Measurements from ENCODE around the gene ADAMTS6.

The ADAMTS6 gene

GRCh38 chr5:65508978-65509377, 27.3 kb upstream of the ADAMTS6 start:
- TF ChIP-seq SIN3A (IDR thresholded peaks at IDR 0.05; ENCODE audit: borderline replicate concordance, insufficient read depth, low read length), result no peak
- no peak for TF ChIP-seq POLR2AphosphoS5 (IDR thresholded peaks at IDR 0.05; ENCODE audit: low read depth, low read length)
- TF ChIP-seq FOXP2 (optimal IDR thresholded peaks at IDR 0.05; ENCODE audit: borderline replicate concordance, extremely low read depth, extremely low read length, insufficient read depth), result no peak

- TF ChIP-seq POLR2AphosphoS5 (IDR thresholded peaks at IDR 0.05; ENCODE audit: low read depth, low read length), result no peak
- TF ChIP-seq FOXP2 (optimal IDR thresholded peaks at IDR 0.05; ENCODE audit: borderline replicate concordance, extremely low read depth, extremely low read length, insufficient read depth), result no peak
- no peak for TF ChIP-seq SIN3A (IDR thresholded peaks at IDR 0.05; ENCODE audit: borderline replicate concordance, insufficient read depth, low read length)
These were observed 25.2 kb upstream of the ADAMTS6 start for GRCh38 chr5:65506961-65507360.

DNA sequence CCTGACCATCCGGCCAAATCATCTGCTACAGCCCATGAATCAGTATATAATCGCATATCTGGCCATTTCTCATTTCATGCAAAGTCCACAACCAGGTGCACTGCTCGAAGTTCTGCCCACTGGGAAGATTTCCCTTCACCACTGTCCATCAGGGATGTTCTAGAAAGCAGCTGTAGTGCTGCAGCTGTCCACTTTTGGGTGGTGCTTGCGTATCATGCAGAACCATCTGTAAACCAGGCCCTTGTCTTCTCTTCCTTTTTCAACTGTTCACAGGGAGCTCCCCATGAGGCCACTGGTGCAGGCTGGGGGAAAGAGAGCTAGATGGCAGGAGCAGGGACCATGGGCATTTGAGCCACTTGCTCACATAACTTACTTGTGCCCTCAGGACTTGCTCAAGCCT, 7.4 kb upstream of the ADAMTS6 start:
- TF ChIP-seq SIN3A (IDR thresholded peaks at IDR 0.05; ENCODE audit: borderline replicate concordance, insufficient read depth, low read length), result no peak
- no peak for TF ChIP-seq POLR2AphosphoS5 (IDR thresholded peaks at IDR 0.05; ENCODE audit: low read depth, low read length)
- TF ChIP-seq FOXP2 (optimal IDR thresholded peaks at IDR 0.05; ENCODE audit: borderline replicate concordance, extremely low read depth, extremely low read length, insufficient read depth), result no peak
- TF ChIP-seq, protein P1, sequence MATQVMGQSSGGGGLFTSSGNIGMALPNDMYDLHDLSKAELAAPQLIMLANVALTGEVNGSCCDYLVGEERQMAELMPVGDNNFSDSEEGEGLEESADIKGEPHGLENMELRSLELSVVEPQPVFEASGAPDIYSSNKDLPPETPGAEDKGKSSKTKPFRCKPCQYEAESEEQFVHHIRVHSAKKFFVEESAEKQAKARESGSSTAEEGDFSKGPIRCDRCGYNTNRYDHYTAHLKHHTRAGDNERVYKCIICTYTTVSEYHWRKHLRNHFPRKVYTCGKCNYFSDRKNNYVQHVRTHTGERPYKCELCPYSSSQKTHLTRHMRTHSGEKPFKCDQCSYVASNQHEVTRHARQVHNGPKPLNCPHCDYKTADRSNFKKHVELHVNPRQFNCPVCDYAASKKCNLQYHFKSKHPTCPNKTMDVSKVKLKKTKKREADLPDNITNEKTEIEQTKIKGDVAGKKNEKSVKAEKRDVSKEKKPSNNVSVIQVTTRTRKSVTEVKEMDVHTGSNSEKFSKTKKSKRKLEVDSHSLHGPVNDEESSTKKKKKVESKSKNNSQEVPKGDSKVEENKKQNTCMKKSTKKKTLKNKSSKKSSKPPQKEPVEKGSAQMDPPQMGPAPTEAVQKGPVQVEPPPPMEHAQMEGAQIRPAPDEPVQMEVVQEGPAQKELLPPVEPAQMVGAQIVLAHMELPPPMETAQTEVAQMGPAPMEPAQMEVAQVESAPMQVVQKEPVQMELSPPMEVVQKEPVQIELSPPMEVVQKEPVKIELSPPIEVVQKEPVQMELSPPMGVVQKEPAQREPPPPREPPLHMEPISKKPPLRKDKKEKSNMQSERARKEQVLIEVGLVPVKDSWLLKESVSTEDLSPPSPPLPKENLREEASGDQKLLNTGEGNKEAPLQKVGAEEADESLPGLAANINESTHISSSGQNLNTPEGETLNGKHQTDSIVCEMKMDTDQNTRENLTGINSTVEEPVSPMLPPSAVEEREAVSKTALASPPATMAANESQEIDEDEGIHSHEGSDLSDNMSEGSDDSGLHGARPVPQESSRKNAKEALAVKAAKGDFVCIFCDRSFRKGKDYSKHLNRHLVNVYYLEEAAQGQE (IDR thresholded peaks at IDR 0.05; ENCODE audit: insufficient read depth in 1 of 2, low read depth in 2 of 2, low read length in 2 of 2), result no peak
- no peak for TF ChIP-seq TAF1 (IDR thresholded peaks at IDR 0.05; ENCODE audit: borderline replicate concordance, insufficient read depth, low read length)

GRCh38 chr5:65485405-65485804, 3.7 kb upstream of the ADAMTS6 start:
- TF ChIP-seq POLR2AphosphoS5 (IDR thresholded peaks at IDR 0.05; ENCODE audit: low read depth, low read length), result no peak
- no peak for TF ChIP-seq SIN3A (IDR thresholded peaks at IDR 0.05; ENCODE audit: borderline replicate concordance, insufficient read depth, low read length)
- no peak for TF ChIP-seq TAF1 (IDR thresholded peaks at IDR 0.05; ENCODE audit: borderline replicate concordance, insufficient read depth, low read length)
- TF ChIP-seq, protein P1 (IDR thresholded peaks at IDR 0.05; ENCODE audit: insufficient read depth in 1 of 2, low read depth in 2 of 2, low read length in 2 of 2), result no peak
- no peak for TF ChIP-seq FOXP2 (optimal IDR thresholded peaks at IDR 0.05; ENCODE audit: borderline replicate concordance, extremely low read depth, extremely low read length, insufficient read depth)

- TF ChIP-seq TAF1 (IDR thresholded peaks at IDR 0.05; ENCODE audit: borderline replicate concordance, insufficient read depth, low read length) (no peak), SIN3A (IDR thresholded peaks at IDR 0.05; ENCODE audit: borderline replicate concordance, insufficient read depth, low read length) (no peak), FOXP2 (optimal IDR thresholded peaks at IDR 0.05; ENCODE audit: borderline replicate concordance, extremely low read depth, extremely low read length, insufficient read depth) (no peak)
These were observed 2.0 kb upstream of the ADAMTS6 start for GRCh38 chr5:65483546-65484346.

- TF ChIP-seq, protein P1 (IDR thresholded peaks at IDR 0.05; ENCODE audit: insufficient read depth in 1 of 2, low read depth in 2 of 2, low read length in 2 of 2), result no peak
- TF ChIP-seq TAF1 (IDR thresholded peaks at IDR 0.05; ENCODE audit: borderline replicate concordance, insufficient read depth, low read length), result no peak
These were observed 1.2 kb upstream of the ADAMTS6 start for GRCh38 chr5:65482736-65483545.
